CD14-positive monocyte (primary cell): ENCODE results near the gene ZNF536. TPM values are rescaled to one million over a fixed set of nuclear protein-coding genes. Genes with fewer than 3 reads are reported as not detected.

Experiments
- DNase-seq, 3 donors: peaks; one replicate each; pipeline ENCODE4 v3.0.0-alpha.2; 2011 to 2022
- H2AFZ ChIP-seq: 2 replicates; pipeline ENCODE4 v1.6.0; 2012; ENCODE audit warnings: mild to moderate bottlenecking, low read depth, low read length, inconsistent platforms; ENCODE audit not compliant: insufficient read depth, poor library complexity, severe bottlenecking
- H3K27ac ChIP-seq, 2 donors: 1 replicate in 1 of 2; 2 replicates in 1 of 2; pipeline ENCODE4 v1.5.1; 2012 to 2013; ENCODE audit warnings: low read length in 2 of 2, control low read depth in 1 of 2, inconsistent platforms in 1 of 2, low read depth in 1 of 2, mild to moderate bottlenecking in 1 of 2
- H3K27me3 ChIP-seq, 2 donors: one replicate each; pipeline versions ENCODE4 v1.6.0 to v1.6.1; 2011 to 2013; ENCODE audit warnings: low read length in 2 of 2; ENCODE audit not compliant: control insufficient read depth in 2 of 2, insufficient read depth in 2 of 2
- H3K36me3 ChIP-seq, 2 donors: replicated peaks in 1 of 2; 1 replicate in 1 of 2; 2 replicates in 1 of 2; pipeline versions ENCODE4 v1.5.1 to v1.6.1; 2012 to 2013; ENCODE audit warnings: low read length in 2 of 2, control low read depth in 1 of 2, inconsistent platforms in 1 of 2, mild to moderate bottlenecking in 1 of 2; ENCODE audit not compliant: insufficient read depth in 2 of 2, control insufficient read depth in 1 of 2
- H3K4me1 ChIP-seq, 2 donors: 1 replicate in 1 of 2; 2 replicates in 1 of 2; pipeline versions ENCODE4 v1.5.1 to v1.6.1; 2012 to 2013; ENCODE audit warnings: low read length in 2 of 2, control low read depth in 1 of 2, inconsistent platforms in 1 of 2, mild to moderate bottlenecking in 1 of 2, moderate library complexity in 1 of 2; ENCODE audit not compliant: insufficient read depth in 2 of 2, control insufficient read depth in 1 of 2
- H3K4me2 ChIP-seq: replicated peaks from 2 replicates; pipeline ENCODE3; 2012; ENCODE audit warnings: low read length, moderate library complexity, mild to moderate bottlenecking; ENCODE audit not compliant: poor library complexity, severe bottlenecking; ENCODE audit errors: extremely low read depth
- H3K4me3 ChIP-seq, 3 experiments: fragments of 200-600 bp in 1 of 3; sonication (generic) in 1 of 3; replicated peaks in 1 of 3; 1 replicate in 2 of 3; 2 replicates in 1 of 3; pipeline ENCODE4 v1.5.1; 2011 to 2013; ENCODE audit warnings: low read length in 3 of 3, mild to moderate bottlenecking in 3 of 3, control low read depth in 2 of 3, low read depth in 2 of 3, inconsistent platforms in 1 of 3, moderate library complexity in 1 of 3
- H3K79me2 ChIP-seq: 2 replicates; pipeline ENCODE4 v1.6.0; 2012; ENCODE audit warnings: mild to moderate bottlenecking, control low read depth, inconsistent platforms, low read length, moderate library complexity; ENCODE audit not compliant: insufficient read depth
- H3K9ac ChIP-seq: 2 replicates; pipeline ENCODE4 v1.6.0; 2017; ENCODE audit warnings: low read length, mild to moderate bottlenecking; ENCODE audit not compliant: insufficient read depth, poor library complexity, severe bottlenecking
- H3K9me3 ChIP-seq, 2 donors: replicated peaks in 1 of 2; 1 replicate in 1 of 2; 2 replicates in 1 of 2; pipeline versions ENCODE4 v1.5.1 to v1.6.1; 2012 to 2013; ENCODE audit warnings: low read length in 2 of 2, control low read depth in 1 of 2; ENCODE audit not compliant: control insufficient read depth in 1 of 2, insufficient read depth in 1 of 2
- H4K20me1 ChIP-seq: 2 replicates; pipeline ENCODE4 v1.6.0; 2012; ENCODE audit warnings: mild to moderate bottlenecking, low read length, control low read depth, moderate library complexity; ENCODE audit not compliant: insufficient read depth
- H3K27ac Mint-ChIP-seq, 7 donors: one replicate each; pipeline ENCODE4 v1.8.0; 2020; ENCODE audit warnings: mild to moderate bottlenecking in 7 of 7, mixed read lengths in 7 of 7, moderate library complexity in 6 of 7, inconsistent platforms in 2 of 7
- H3K27me3 Mint-ChIP-seq, 3 donors: one replicate each; pipeline ENCODE4 v1.8.0; 2021 to 2022; ENCODE audit warnings: low read depth in 3 of 3, mild to moderate bottlenecking in 3 of 3, mixed read lengths in 3 of 3, moderate library complexity in 3 of 3, inconsistent platforms in 1 of 3
- H3K36me3 Mint-ChIP-seq, 2 donors: one replicate each; pipeline ENCODE4 v1.8.0; 2020; ENCODE audit warnings: mixed read lengths in 2 of 2, inconsistent platforms in 1 of 2, mild to moderate bottlenecking in 1 of 2
- H3K4me1 Mint-ChIP-seq: one replicate; pipeline ENCODE4 v1.8.0; 2020; ENCODE audit warnings: mild to moderate bottlenecking, mixed read lengths
- H3K4me3 Mint-ChIP-seq, 2 donors: one replicate each; pipeline ENCODE4 v1.8.0; 2020; ENCODE audit warnings: mild to moderate bottlenecking in 2 of 2, mixed read lengths in 2 of 2, moderate library complexity in 1 of 2
- H3K9me3 Mint-ChIP-seq, 7 donors: one replicate each; pipeline ENCODE4 v1.8.0; 2020 to 2022; ENCODE audit warnings: mixed read lengths in 7 of 7, mild to moderate bottlenecking in 6 of 7, moderate library complexity in 6 of 7, inconsistent platforms in 2 of 7
- WGBS: methylation state at CpG from one replicate; pipeline ENCODE4 v1.1.5; 2013; ENCODE audit warnings: missing lambda C conversion rate; ENCODE audit not compliant: insufficient coverage; 5-methylcytosine and 5-hydroxymethylcytosine counted together
- intact Hi-C, 2 donors: fragments of 100-400 bp; cut with micrococcal nuclease; formaldehyde crosslinking; loops; one replicate each; pipeline versions ENCODE4 v1.15.0 to v1.15.1; 2023
- polyA plus RNA-seq, 3 donors: library from polyadenylated mRNA; depleted of rRNA in 1 of 3; unstranded in 2 of 3; stranded (reverse) in 1 of 3; fragments of 300-500 nt in 2 of 3; fragments of >200 nt in 1 of 3; fragmentation: Illumina TruSeq in 2 of 3; gene quantifications; 1 replicate in 2 of 3; 2 replicates in 1 of 3; pipeline ENCODE4 v1.2.3, GENCODE V29; 2012 to 2021
- TF ChIP-seq, protein P1 (sequence below): fragments of 200-600 bp; IDR thresholded peaks from one replicate; pipeline ENCODE4 v1.8.0; 2022; ENCODE audit warnings: antibody characterized with exemption, mild to moderate bottlenecking

Gene ZNF536
- polyA plus RNA-seq, 3 donors, result not detected

DNA sequence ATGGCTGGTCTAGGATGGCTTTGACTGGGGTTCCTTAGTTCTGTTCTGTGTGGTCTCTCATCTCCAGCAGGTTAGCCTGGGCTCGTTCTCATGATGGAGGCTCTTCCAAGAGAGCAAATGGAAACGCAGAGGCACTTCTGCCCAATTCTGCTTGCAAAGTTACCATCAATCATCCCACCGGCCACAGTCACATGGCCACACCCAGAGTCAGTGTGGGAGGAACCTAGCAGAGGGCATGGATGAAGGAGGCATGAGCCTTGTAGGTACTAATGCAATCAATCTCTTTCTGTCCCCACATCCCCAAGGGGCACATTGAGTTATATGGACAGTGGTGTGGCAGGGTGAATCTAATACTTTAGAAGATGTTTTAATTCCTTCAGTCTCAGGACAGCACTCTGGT lies 207.2 kb downstream of the ZNF536 start:
- Histone ChIP-seq H3K9ac (no peak overlapping the region), H3K4me1 (no peaks in the 10 kb centered on the region), H4K20me1 (no peaks in the 10 kb centered on the region), H3K79me2 (no peaks in the 10 kb centered on the region), H2AFZ (no peak overlapping the region), H3K4me3 (no peak overlapping the region), H3K9me3 (no peaks in the 10 kb centered on the region), H3K4me2 (no peak overlapping the region), H3K27ac (no peak overlapping the region), H3K27me3 (no peaks in the 10 kb centered on the region), H3K36me3 (no peaks in the 10 kb centered on the region)
- peaks cover 0 to 5% (median 4%) of the 10 kb centered on the region in 3 donors for H3K27me3 Mint-ChIP-seq
- H3K4me3 Mint-ChIP-seq, result no peak overlapping the region
- no peak for DNase-seq
- no peak overlapping the region for H3K27ac Mint-ChIP-seq
- no peaks in the 10 kb centered on the region for H3K4me1 Mint-ChIP-seq
- TF ChIP-seq, protein P1, sequence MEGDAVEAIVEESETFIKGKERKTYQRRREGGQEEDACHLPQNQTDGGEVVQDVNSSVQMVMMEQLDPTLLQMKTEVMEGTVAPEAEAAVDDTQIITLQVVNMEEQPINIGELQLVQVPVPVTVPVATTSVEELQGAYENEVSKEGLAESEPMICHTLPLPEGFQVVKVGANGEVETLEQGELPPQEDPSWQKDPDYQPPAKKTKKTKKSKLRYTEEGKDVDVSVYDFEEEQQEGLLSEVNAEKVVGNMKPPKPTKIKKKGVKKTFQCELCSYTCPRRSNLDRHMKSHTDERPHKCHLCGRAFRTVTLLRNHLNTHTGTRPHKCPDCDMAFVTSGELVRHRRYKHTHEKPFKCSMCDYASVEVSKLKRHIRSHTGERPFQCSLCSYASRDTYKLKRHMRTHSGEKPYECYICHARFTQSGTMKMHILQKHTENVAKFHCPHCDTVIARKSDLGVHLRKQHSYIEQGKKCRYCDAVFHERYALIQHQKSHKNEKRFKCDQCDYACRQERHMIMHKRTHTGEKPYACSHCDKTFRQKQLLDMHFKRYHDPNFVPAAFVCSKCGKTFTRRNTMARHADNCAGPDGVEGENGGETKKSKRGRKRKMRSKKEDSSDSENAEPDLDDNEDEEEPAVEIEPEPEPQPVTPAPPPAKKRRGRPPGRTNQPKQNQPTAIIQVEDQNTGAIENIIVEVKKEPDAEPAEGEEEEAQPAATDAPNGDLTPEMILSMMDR, result no peak
- no CpG with 5 or more reads among the region's 3 CpGs for WGBS
- H3K9me3 Mint-ChIP-seq, result peaks cover 0 to 11% (median 3%) of the 10 kb centered on the region in 7 donors
- no peaks in the 10 kb centered on the region for H3K36me3 Mint-ChIP-seq
- intact Hi-C loops, result no loop called here

DNA sequence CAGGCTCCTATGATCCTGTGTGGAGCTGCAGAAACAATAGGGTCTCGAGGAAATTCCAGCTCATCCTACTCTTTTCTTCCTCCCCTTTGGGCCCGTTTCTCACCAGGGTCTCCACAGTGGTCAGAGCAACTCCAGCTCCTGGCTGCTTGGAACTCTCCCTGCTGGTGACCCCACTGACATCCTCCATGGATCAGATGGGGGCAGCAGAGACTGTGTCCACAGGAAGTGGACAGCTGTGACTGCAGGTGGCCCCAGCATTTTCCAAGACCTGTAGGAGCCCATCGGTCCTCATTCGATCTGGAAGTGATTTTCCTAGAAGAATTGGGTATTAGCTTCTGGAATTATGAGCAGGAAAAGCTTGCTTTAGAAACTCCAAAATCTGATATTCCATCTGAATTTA lies 208.5 kb downstream of the ZNF536 start:
- Mint-ChIP-seq H3K27me3 (peaks cover 2 to 6% (median 5%) of the 10 kb centered on the region in 3 donors), H3K36me3 (no peaks in the 10 kb centered on the region), H3K27ac (no peak overlapping the region), H3K4me1 (no peaks in the 10 kb centered on the region), H3K4me3 (no peak overlapping the region), H3K9me3 (peaks cover 0 to 11% (median 3%) of the 10 kb centered on the region in 7 donors)
- H3K27me3 ChIP-seq, result no peaks in the 10 kb centered on the region
- DNase-seq, result no peak
- no peaks in the 10 kb centered on the region for H3K36me3 ChIP-seq
- TF ChIP-seq, protein P1, result no peak
- intact Hi-C loops, result no loop called here
- H4K20me1 ChIP-seq, result no peaks in the 10 kb centered on the region
- H2AFZ ChIP-seq, result no peak overlapping the region
- no peak overlapping the region for H3K27ac ChIP-seq
- no peak overlapping the region for H3K4me3 ChIP-seq
- 86% methylated on average over 1 of the region's 4 CpGs for WGBS
- no peak overlapping the region for H3K9ac ChIP-seq
- no peaks in the 10 kb centered on the region for H3K79me2 ChIP-seq
- no peak overlapping the region for H3K4me2 ChIP-seq
- no peaks in the 10 kb centered on the region for H3K4me1 ChIP-seq
- no peaks in the 10 kb centered on the region for H3K9me3 ChIP-seq
